Measurements from ENCODE around the gene GSK3B. TPM values are rescaled to one million over a fixed set of nuclear protein-coding genes. Genes with fewer than 3 reads are reported as not detected.

Gene GSK3B
- total RNA-seq, 1 donor from 2014 or later: 20.6 TPM

DNA sequence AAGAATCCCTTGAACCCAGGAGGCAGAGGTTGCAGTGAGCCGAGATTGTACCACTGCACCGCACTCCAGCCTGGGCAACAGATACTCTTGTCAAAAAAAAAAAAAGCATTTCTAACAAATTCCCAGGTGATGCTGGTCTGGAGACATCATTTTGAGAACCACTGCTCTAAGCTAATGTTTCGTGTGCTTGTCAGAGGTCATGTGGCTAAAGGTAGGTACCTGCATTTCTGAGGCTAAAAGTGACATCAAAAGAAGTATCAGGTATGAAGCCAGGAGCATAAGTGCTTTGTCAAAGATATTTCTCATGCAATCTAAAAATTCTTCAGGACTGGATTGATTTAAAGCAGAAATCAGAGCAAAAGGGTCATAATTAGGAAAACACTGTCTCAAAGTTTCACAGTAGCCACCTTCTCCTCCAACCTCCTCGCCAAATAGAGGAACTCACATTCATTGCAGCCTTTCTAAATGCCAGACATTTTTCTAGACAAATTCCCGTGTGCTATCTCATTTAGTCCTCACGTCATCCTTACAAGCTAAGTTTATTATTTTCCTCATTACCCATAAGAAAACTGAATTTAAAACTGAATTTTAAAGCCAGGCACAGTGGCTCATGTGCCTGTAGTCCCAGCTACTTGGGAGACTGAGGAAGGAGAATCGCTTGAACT lies 25.7 kb upstream of the GSK3B start:
- TF ChIP-seq POLR2AphosphoS5 (IDR thresholded peaks at IDR 0.05; ENCODE audit: insufficient read depth in 1 of 2, low read depth in 1 of 2) (no peak), POLR2A (IDR thresholded peaks at IDR 0.05) (no peak)
- TF ChIP-seq, protein P1, sequence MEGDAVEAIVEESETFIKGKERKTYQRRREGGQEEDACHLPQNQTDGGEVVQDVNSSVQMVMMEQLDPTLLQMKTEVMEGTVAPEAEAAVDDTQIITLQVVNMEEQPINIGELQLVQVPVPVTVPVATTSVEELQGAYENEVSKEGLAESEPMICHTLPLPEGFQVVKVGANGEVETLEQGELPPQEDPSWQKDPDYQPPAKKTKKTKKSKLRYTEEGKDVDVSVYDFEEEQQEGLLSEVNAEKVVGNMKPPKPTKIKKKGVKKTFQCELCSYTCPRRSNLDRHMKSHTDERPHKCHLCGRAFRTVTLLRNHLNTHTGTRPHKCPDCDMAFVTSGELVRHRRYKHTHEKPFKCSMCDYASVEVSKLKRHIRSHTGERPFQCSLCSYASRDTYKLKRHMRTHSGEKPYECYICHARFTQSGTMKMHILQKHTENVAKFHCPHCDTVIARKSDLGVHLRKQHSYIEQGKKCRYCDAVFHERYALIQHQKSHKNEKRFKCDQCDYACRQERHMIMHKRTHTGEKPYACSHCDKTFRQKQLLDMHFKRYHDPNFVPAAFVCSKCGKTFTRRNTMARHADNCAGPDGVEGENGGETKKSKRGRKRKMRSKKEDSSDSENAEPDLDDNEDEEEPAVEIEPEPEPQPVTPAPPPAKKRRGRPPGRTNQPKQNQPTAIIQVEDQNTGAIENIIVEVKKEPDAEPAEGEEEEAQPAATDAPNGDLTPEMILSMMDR (IDR thresholded peaks at IDR 0.05): no peak
- Histone ChIP-seq H3K4me3 (no peak overlapping the region), H3K36me3 (no peaks in the 10 kb centered on the region), H3K4me1 (no peaks in the 10 kb centered on the region), H3K27me3 (no peaks in the 10 kb centered on the region), H3K27ac (no peak overlapping the region), H3K9me3 (no peaks in the 10 kb centered on the region)
- DNase-seq (ENCODE audit: extremely low spot score in 2 of 2): no peak
- intact Hi-C loops (cut with DNase I): no loop called here

DNA sequence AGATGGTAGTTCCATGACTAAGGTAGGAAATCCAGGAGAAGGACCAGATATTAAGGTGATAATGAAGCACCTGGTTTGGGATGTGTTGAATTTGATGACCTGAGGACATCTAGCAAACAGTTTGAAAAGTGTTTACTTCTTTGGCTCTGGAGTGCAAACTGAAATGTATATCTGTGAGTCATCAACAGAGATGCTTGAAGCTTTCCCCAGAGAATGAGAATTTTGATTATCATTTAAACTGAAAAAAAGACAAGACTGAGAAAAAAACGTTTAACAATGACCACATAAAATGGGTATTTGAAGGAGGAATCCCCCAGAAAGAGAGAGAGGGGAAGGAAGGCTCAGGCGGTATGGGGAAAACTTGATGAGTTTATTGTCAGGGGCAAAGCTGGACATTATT lies 20.7 kb upstream of the GSK3B start:
- Histone ChIP-seq H3K36me3 (no peaks in the 10 kb centered on the region), H3K27ac (no peak overlapping the region), H3K27me3 (no peaks in the 10 kb centered on the region), H3K4me3 (no peak overlapping the region), H3K4me1 (no peaks in the 10 kb centered on the region), H3K9me3 (no peaks in the 10 kb centered on the region)
- intact Hi-C loops (cut with DNase I): no loop called here
- no peak for TF ChIP-seq POLR2AphosphoS5 (IDR thresholded peaks at IDR 0.05; ENCODE audit: insufficient read depth in 1 of 2, low read depth in 1 of 2)
- TF ChIP-seq, protein P1 (IDR thresholded peaks at IDR 0.05): no peak
- no peak for TF ChIP-seq POLR2A (IDR thresholded peaks at IDR 0.05)
- no peak for DNase-seq (ENCODE audit: extremely low spot score in 2 of 2)

DNA sequence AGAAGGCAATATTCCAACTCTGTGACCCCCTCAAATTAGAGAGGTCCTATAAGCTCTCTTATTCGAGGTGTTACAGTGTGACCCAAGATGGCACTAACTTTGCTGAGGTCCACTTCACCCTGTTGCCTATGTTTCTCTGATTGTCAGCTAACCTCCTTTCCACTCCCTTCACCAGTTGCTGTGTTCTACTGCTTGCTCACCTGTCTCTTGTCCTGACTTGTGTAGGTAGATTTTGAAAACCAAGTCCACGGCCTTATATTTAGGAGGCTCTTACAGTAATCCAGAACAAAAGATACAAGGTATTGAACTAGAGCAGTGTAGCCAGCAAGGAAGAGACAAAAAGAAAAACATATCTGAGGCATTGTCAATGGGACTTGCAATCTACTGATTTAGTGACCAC lies 20.1 kb upstream of the GSK3B start:
- H3K27me3 ChIP-seq: no peaks in the 10 kb centered on the region
- intact Hi-C loops (cut with DNase I): no loop called here
- H3K9me3 ChIP-seq: no peaks in the 10 kb centered on the region
- no peaks in the 10 kb centered on the region for H3K36me3 ChIP-seq
- no peak for DNase-seq (ENCODE audit: extremely low spot score in 2 of 2)
- no peak overlapping the region for H3K27ac ChIP-seq
- H3K4me3 ChIP-seq: no peak overlapping the region
- no peaks in the 10 kb centered on the region for H3K4me1 ChIP-seq
- TF ChIP-seq POLR2A (IDR thresholded peaks at IDR 0.05) (no peak), POLR2AphosphoS5 (IDR thresholded peaks at IDR 0.05; ENCODE audit: insufficient read depth in 1 of 2, low read depth in 1 of 2) (no peak)
- TF ChIP-seq, protein P1 (IDR thresholded peaks at IDR 0.05): no peak

DNA sequence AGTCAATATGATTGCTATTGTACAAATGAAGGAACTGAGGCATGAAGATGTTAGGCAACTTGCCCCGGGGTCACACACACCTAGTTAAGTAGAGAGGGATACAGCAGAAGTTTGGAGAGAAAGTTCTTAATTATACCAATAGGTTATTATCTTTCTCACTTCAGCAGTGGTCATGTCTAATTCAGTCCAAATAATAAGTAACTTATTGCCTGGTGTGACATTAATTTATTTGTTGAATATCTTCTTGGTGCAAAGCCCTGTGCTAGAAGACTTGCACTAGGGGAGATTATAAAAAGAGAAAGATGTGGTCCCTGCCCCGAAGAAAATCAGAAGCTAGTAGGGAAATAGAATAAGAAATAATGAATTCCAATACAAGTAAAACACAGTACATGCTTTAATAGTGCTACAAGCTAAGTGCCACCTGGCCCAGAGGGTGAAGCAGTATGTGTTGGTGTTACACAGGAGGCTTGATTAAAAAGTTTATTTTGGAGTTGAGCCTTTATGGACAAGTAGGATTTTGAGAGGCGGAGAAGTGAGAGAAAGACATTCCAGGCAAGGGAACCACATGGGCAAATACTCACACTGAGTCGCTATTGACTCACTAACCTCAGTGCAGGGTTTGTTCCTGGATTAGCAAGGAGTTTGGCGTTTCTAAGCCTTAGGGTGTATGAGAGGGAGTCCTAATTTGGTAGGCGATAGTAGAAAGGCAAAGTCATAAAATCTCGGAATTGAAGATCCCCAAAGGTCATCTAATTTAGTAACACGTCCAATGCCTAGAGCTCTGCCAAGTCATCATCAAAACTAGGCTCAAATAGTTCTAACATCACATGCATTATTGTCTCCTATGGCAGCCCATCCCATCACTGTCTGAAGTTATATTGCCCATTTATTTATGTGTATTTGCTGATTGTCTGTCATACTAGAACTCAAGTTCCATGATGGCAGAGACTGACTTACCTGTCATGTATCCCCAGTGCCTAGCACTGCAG lies 19.2 kb upstream of the GSK3B start:
- Histone ChIP-seq H3K9me3 (no peaks in the 10 kb centered on the region), H3K36me3 (no peaks in the 10 kb centered on the region), H3K27ac (no peak overlapping the region), H3K4me3 (no peak overlapping the region), H3K4me1 (no peaks in the 10 kb centered on the region), H3K27me3 (no peaks in the 10 kb centered on the region)
- no peak for DNase-seq (ENCODE audit: extremely low spot score in 2 of 2)
- intact Hi-C loops (cut with DNase I): no loop called here
- no peak for TF ChIP-seq POLR2A (IDR thresholded peaks at IDR 0.05)
- TF ChIP-seq, protein P1 (IDR thresholded peaks at IDR 0.05): no peak

DNA sequence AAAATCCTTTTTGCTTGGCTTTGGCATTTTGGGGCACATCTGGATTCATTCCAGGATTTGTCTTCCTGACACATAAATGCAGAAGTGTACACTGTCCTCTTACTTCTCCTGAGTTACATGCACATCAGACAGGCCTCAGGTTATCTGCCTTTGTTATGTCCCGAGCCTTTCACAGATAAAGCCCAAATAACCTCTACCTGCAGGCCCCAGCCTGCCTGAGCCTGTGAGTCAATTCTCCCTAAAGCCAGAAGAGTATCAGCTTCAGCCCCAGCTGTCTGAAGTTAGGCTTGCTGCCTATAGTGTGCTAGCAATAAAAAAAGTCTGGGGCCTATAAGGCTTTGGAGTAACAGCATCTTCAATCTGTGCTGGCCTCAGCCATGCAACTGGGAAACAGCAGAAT lies 17.7 kb upstream of the GSK3B start:
- H3K27me3 ChIP-seq: no peaks in the 10 kb centered on the region
- H3K27ac ChIP-seq: no peak overlapping the region
- TF ChIP-seq POLR2A (IDR thresholded peaks at IDR 0.05) (no peak), POLR2AphosphoS5 (IDR thresholded peaks at IDR 0.05; ENCODE audit: insufficient read depth in 1 of 2, low read depth in 1 of 2) (peak in 1 of 2 donors; percentile 40)
- TF ChIP-seq, protein P1 (IDR thresholded peaks at IDR 0.05): no peak

More for the DNA sequence above, 17.7 kb upstream of the GSK3B start:
- Histone ChIP-seq H3K9me3 (no peaks in the 10 kb centered on the region), H3K4me1 (no peaks in the 10 kb centered on the region), H3K4me3 (no peak overlapping the region), H3K36me3 (no peaks in the 10 kb centered on the region)
- DNase-seq (ENCODE audit: extremely low spot score in 2 of 2): no peak
- intact Hi-C loops (cut with DNase I): no loop called here

Measured in vagina (tissue), 2 donors.